ENCODE measurements around the gene RAB37.

DNA sequence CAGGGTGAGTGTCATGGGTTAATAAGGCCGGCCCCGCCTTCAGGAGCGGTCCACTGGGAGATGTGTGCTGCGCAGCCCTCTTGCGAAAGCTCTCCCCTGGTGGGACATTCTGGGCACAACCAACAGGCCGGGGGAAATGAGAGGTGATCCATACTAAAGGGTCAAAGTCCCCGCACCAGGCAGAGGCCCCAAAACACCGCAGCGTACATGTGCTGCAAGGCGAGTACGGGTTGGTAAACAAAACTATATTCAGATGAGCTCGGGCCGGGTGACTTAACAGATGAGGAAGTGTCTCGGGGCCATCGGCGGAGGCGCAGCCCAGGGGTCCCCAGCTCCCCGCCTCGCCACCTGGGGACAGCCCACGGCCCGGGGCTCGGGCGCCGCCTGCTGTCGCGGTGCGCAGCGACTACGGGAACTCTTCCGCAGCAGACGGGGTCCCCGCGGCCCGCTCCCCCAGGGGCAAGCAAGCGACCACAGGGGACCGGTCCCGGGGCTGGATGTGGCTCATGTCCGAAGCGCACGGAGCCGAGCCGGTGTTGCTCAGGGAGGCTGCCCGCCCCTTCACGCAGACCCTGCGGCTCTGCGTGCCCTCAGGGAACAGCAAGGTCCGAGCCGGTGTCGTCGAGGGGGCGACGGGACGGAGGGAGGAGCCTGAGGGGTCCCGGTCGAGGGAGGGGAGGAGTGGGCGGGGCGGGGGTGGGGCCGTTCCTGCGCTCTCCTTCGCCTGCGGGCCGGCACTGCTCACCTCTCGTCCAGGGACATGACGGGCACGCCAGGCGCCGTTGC lies at the start of gene RAB37:
- TF ChIP-seq CTCF (IDR thresholded peaks at IDR 0.05; ENCODE audit: low read depth, low read length) (peak; percentile 50), POLR2A (IDR thresholded peaks at IDR 0.05; ENCODE audit: extremely low read depth, insufficient read length) (no peak)

All from NB4 (cell line).